ENCODE data around the gene ATG3.

The ATG3 gene

GRCh38 chr3:112482675-112483074 lies 79.1 kb downstream of the ATG3 start:
- no peak for DNase-seq
- H3K4me3 ChIP-seq (ENCODE audit: insufficient read depth in 1 of 2, low read depth in 1 of 2, low read length in 2 of 2): no peak overlapping the region
- H3K27me3 ChIP-seq (ENCODE audit: control insufficient read depth in 1 of 2, insufficient read depth in 1 of 2, low read length in 2 of 2): no peaks in the 10 kb centered on the region
- no peaks in the 10 kb centered on the region for H3K4me1 ChIP-seq (ENCODE audit: control insufficient read depth, insufficient read depth, low read depth, low read length)
- no peaks in the 10 kb centered on the region for H3K36me3 ChIP-seq (ENCODE audit: control insufficient read depth in 1 of 2, insufficient read depth in 2 of 2, low read depth in 1 of 2, low read length in 2 of 2)
- no peak overlapping the region for H3K18ac ChIP-seq (ENCODE audit: low read depth in 1 of 2, low read length in 2 of 2)
- no peak overlapping the region for H3K14ac ChIP-seq (ENCODE audit: low read length in 2 of 2)
- H2BK12ac ChIP-seq (ENCODE audit: low read length in 2 of 2): no peak overlapping the region
- no peak overlapping the region for H4K91ac ChIP-seq (ENCODE audit: low read length)
- no peaks in the 10 kb centered on the region for H3K79me1 ChIP-seq (replicated peaks; ENCODE audit: low read length, poor library complexity, severe bottlenecking)
- H2AK5ac ChIP-seq (ENCODE audit: low read length, severe bottlenecking): no peak overlapping the region
- no peak overlapping the region for H2BK120ac ChIP-seq (ENCODE audit: low read depth, low read length)
- no peak overlapping the region for H4K8ac ChIP-seq (ENCODE audit: low read length)
- H2BK5ac ChIP-seq (ENCODE audit: low read depth, low read length, poor library complexity, severe bottlenecking): no peak overlapping the region
- H3K9ac ChIP-seq (ENCODE audit: low read length): no peak overlapping the region
- no peak overlapping the region for H3K4me2 ChIP-seq (ENCODE audit: low read length, poor library complexity, severe bottlenecking)
- H2BK15ac ChIP-seq (ENCODE audit: low read depth, poor library complexity, severe bottlenecking): no peak overlapping the region
- H3K23ac ChIP-seq (ENCODE audit: low read length in 2 of 2): no peak overlapping the region
- H2AFZ ChIP-seq (ENCODE audit: low read depth, low read length): no peak overlapping the region
- no CpG with 5 or more reads among the region's 1 CpG for WGBS
- H3K9me3 ChIP-seq (ENCODE audit: control insufficient read depth, low read length): no peaks in the 10 kb centered on the region
- no peak overlapping the region for H3K27ac ChIP-seq (ENCODE audit: low read length, poor library complexity, severe bottlenecking)
- no peak overlapping the region for H3K4ac ChIP-seq (ENCODE audit: low read depth in 1 of 2, low read length in 2 of 2)
